Gastroesophageal sphincter (tissue), 4 donors: ENCODE data around the gene ZBTB7C. TPM values are rescaled to one million over a fixed set of nuclear protein-coding genes. Genes with fewer than 3 reads are reported as not detected.

Experiments
- ATAC-seq: fragments of 150-250 bp; one replicate; pipeline ENCODE4 v1.9.1; 2016; ENCODE audit warnings: mild to moderate bottlenecking, moderate library complexity
- H3K27ac ChIP-seq, 4 donors: fragments of 200-600 bp; sonication (generic) in 3 of 4; 1 replicate in 3 of 4; 2 replicates in 1 of 4; pipeline ENCODE4 v1.5.1; 2016 to 2019
- H3K27me3 ChIP-seq: fragments of 200-600 bp; sonication (generic); one replicate; pipeline ENCODE4 v1.5.1; 2019
- H3K36me3 ChIP-seq, 2 donors: fragments of 200-600 bp; sonication (generic); one replicate each; pipeline ENCODE4 v1.5.1; 2019; ENCODE audit warnings: control low read depth in 1 of 2
- H3K4me1 ChIP-seq, 3 donors: fragments of 200-600 bp; sonication (generic); 1 replicate in 2 of 3; 2 replicates in 1 of 3; pipeline ENCODE4 v1.5.1; 2016 to 2019; ENCODE audit warnings: control low read depth in 2 of 3
- H3K4me3 ChIP-seq, 2 donors: fragments of 200-600 bp; sonication (generic); one replicate each; pipeline ENCODE4 v1.5.1; 2019; ENCODE audit warnings: mild to moderate bottlenecking in 1 of 2, moderate library complexity in 1 of 2
- H3K9me3 ChIP-seq, 3 donors: fragments of 200-600 bp; sonication (generic); one replicate each; pipeline ENCODE4 v1.5.1; 2017 to 2019; ENCODE audit warnings: control low read depth in 2 of 3
- CTCF ChIP-seq, 4 experiments: fragments of 200-600 bp in 2 of 4; fragments of 450-650 bp in 2 of 4; sonication (generic) in 1 of 4; IDR thresholded peaks; one replicate each; pipeline ENCODE4 v1.5.1; 2017 to 2019; ENCODE audit warnings: antibody characterized with exemption in 4 of 4, mild to moderate bottlenecking in 2 of 4, moderate library complexity in 2 of 4
- EP300 ChIP-seq: sonication (generic); formaldehyde crosslinking; IDR thresholded peaks from one replicate; pipeline ENCODE4 v1.6.1; 2017; ENCODE audit warnings: antibody characterized with exemption, mild to moderate bottlenecking
- POLR2A ChIP-seq, 2 donors: fragments of 450-650 bp; IDR thresholded peaks; one replicate each; pipeline ENCODE4 v1.6.1; 2017; ENCODE audit warnings: antibody characterized with exemption in 2 of 2, mild to moderate bottlenecking in 2 of 2, moderate library complexity in 1 of 2
- POLR2AphosphoS5 ChIP-seq: sonication (generic); formaldehyde crosslinking; IDR thresholded peaks from one replicate; pipeline ENCODE4 v1.6.1; 2017; ENCODE audit warnings: antibody characterized with exemption
- whole genome bisulfite sequencing, 2 donors: methylation state at CpG; one replicate each; pipeline ENCODE4 v1.1.5; 2018; ENCODE audit warnings: low coverage in 1 of 2; 5-methylcytosine and 5-hydroxymethylcytosine counted together
- total RNA-seq, 4 donors: library from RNA; depleted of rRNA; stranded (reverse); fragments of >200 nt; gene quantifications; one replicate each; pipeline ENCODE4 v1.1.0, GENCODE V29; 2016

The ZBTB7C gene
- total RNA-seq, 4 donors from 2014 or later: 7.8 to 15.4 (median 11.8) TPM

- no peak for ATAC-seq
- TF ChIP-seq EP300 (no peak), POLR2A (IDR thresholded peaks at IDR 0.05) (no peak), POLR2AphosphoS5 (no peak), CTCF (IDR thresholded peaks at IDR 0.05) (no peak)
- Histone ChIP-seq H3K36me3 (no peaks in the 10 kb centered on the region), H3K27ac (no peak overlapping the region), H3K27me3 (no peaks in the 10 kb centered on the region), H3K4me3 (no peak overlapping the region), H3K4me1 (peaks cover 0 to 11% (median 0%) of the 10 kb centered on the region in 3 donors), H3K9me3 (no peaks in the 10 kb centered on the region)
- WGBS, 2 donors: 70 to 72% methylated on average over 2 to 9 of the region's 9 CpGs
Observed at GRCh38 chr18:48033790-48034650, 375.2 kb downstream of the ZBTB7C start.

GRCh38 chr18:48032876-48033789 is 376.1 kb downstream of the ZBTB7C start:
- Histone ChIP-seq H3K4me3 (no peak overlapping the region), H3K36me3 (no peaks in the 10 kb centered on the region), H3K27ac (no peak overlapping the region), H3K27me3 (no peaks in the 10 kb centered on the region), H3K4me1 (peaks cover 0 to 14% (median 0%) of the 10 kb centered on the region in 3 donors), H3K9me3 (no peaks in the 10 kb centered on the region)
- WGBS, 2 donors: 82 to 100% methylated on average over 2 of the region's 3 CpGs
- no peak for TF ChIP-seq POLR2AphosphoS5
- no peak for TF ChIP-seq EP300
- no peak for ATAC-seq

GRCh38 chr18:48031641-48032040 is 377.5 kb downstream of the ZBTB7C start:
- H3K4me3 ChIP-seq: no peak overlapping the region
- no peak for ATAC-seq
- no peak overlapping the region for H3K27ac ChIP-seq
- TF ChIP-seq EP300 (no peak), POLR2AphosphoS5 (no peak), CTCF (IDR thresholded peaks at IDR 0.05) (no peak), POLR2A (IDR thresholded peaks at IDR 0.05) (no peak)
- no peaks in the 10 kb centered on the region for H3K9me3 ChIP-seq
- peaks cover 0 to 28% (median 9%) of the 10 kb centered on the region in 3 donors for H3K4me1 ChIP-seq
- no peaks in the 10 kb centered on the region for H3K27me3 ChIP-seq
- no peaks in the 10 kb centered on the region for H3K36me3 ChIP-seq
- WGBS, 2 donors: 81 to 89% methylated on average over 1 to 3 of the region's 5 CpGs

GRCh38 chr18:48030616-48031480 is 378.3 kb downstream of the ZBTB7C start:
- no peak overlapping the region for H3K27ac ChIP-seq
- H3K4me1 ChIP-seq: peaks cover 0 to 30% (median 9%) of the 10 kb centered on the region in 3 donors
- no peak overlapping the region for H3K4me3 ChIP-seq
- WGBS, 2 donors: 92% methylated on average over 2 of the region's 4 CpGs; no CpG with 5 or more reads in 1 of the 2 donors
- TF ChIP-seq POLR2AphosphoS5: no peak
- no peak for TF ChIP-seq POLR2A (IDR thresholded peaks at IDR 0.05)
- TF ChIP-seq CTCF (IDR thresholded peaks at IDR 0.05): peak in 3 of 4 experiments; percentile 75 to 83 (median 75)
- no peak for TF ChIP-seq EP300
- ATAC-seq: peak; percentile 74
- no peaks in the 10 kb centered on the region for H3K27me3 ChIP-seq
- no peaks in the 10 kb centered on the region for H3K36me3 ChIP-seq
- no peaks in the 10 kb centered on the region for H3K9me3 ChIP-seq
